GM23338 (cell line): Measurements from ENCODE around the gene SPAG16. TPM values are rescaled to one million over a fixed set of nuclear protein-coding genes. Genes with fewer than 3 reads are reported as not detected.

Experiments
- ATAC-seq: fragments of 200-7000 bp; cut with Tn5 transposase; 3 replicates; pipeline ENCODE4 v1.9.1; 2020
- DNase-seq: peaks from one replicate; pipeline ENCODE4 v3.0.0-alpha.2; 2015; ENCODE audit warnings: low spot score
- H2AFZ ChIP-seq: fragments of 200-600 bp; sonication (generic); 2 replicates; pipeline ENCODE4 v1.8.0; 2016; ENCODE audit warnings: antibody characterized with exemption, mild to moderate bottlenecking, moderate library complexity
- H3F3A ChIP-seq: fragments of 200-600 bp; sonication (generic); replicated peaks from 2 replicates; pipeline ENCODE4 v1.8.0; 2017; ENCODE audit warnings: antibody characterized with exemption, mixed run types, low read depth
- H3K27ac ChIP-seq: fragments of 200-600 bp; sonication (generic); 2 replicates; pipeline ENCODE4 v1.6.1; 2016; ENCODE audit warnings: low read depth
- H3K27me3 ChIP-seq: fragments of 200-600 bp; sonication (generic); 2 replicates; pipeline ENCODE4 v1.8.0; 2016; ENCODE audit warnings: mild to moderate bottlenecking, mixed run types, moderate library complexity; ENCODE audit not compliant: insufficient read depth
- H3K36me3 ChIP-seq: fragments of 200-600 bp; sonication (generic); 2 replicates; pipeline ENCODE4 v1.8.0; 2016; ENCODE audit warnings: mild to moderate bottlenecking; ENCODE audit not compliant: insufficient read depth
- H3K4me1 ChIP-seq: fragments of 200-600 bp; sonication (generic); 2 replicates; pipeline ENCODE4 v1.8.0; 2016; ENCODE audit warnings: mild to moderate bottlenecking, moderate library complexity; ENCODE audit not compliant: insufficient read depth
- H3K4me2 ChIP-seq: fragments of 200-600 bp; sonication (generic); 2 replicates; pipeline ENCODE4 v1.7.1; 2017; ENCODE audit warnings: mixed run types
- H3K4me3 ChIP-seq: fragments of 200-600 bp; sonication (generic); 2 replicates; pipeline ENCODE4 v1.6.1; 2016; ENCODE audit warnings: mixed run types
- H3K79me2 ChIP-seq: fragments of 200-600 bp; sonication (generic); replicated peaks from 2 replicates; pipeline ENCODE4 v1.8.0; 2017; ENCODE audit warnings: mild to moderate bottlenecking; ENCODE audit not compliant: insufficient read depth
- H3K9me2 ChIP-seq: fragments of 200-600 bp; sonication (generic); 2 replicates; pipeline ENCODE4 v1.8.0; 2017; ENCODE audit not compliant: insufficient read depth
- H4K20me1 ChIP-seq: fragments of 200-600 bp; sonication (generic); replicated peaks from 2 replicates; pipeline ENCODE4 v1.8.0; 2017; ENCODE audit warnings: mild to moderate bottlenecking; ENCODE audit not compliant: insufficient read depth
- H3K27ac Mint-ChIP-seq: 2 replicates; pipeline ENCODE4 v1.8.0; 2020; ENCODE audit warnings: inconsistent platforms, mild to moderate bottlenecking, moderate library complexity, mixed read lengths
- H3K27me3 Mint-ChIP-seq: 3 replicates; pipeline ENCODE4 v1.8.0; 2022; ENCODE audit warnings: low read depth, mild to moderate bottlenecking, moderate library complexity, mixed read lengths, inconsistent platforms; ENCODE audit not compliant: insufficient read depth, poor library complexity
- H3K36me3 Mint-ChIP-seq: 3 replicates; pipeline ENCODE4 v1.8.0; 2021; ENCODE audit warnings: low read depth, mild to moderate bottlenecking, inconsistent platforms, moderate library complexity, mixed read lengths
- H3K4me1 Mint-ChIP-seq: 3 replicates; pipeline ENCODE4 v1.8.0; 2020; ENCODE audit warnings: mild to moderate bottlenecking, inconsistent platforms, mixed read lengths
- H3K4me3 Mint-ChIP-seq: 3 replicates; pipeline ENCODE4 v1.8.0; 2021; ENCODE audit warnings: moderate library complexity, mild to moderate bottlenecking, inconsistent platforms, mixed read lengths
- H3K9me3 Mint-ChIP-seq: 3 replicates; pipeline ENCODE4 v1.8.0; 2020; ENCODE audit warnings: moderate library complexity, mild to moderate bottlenecking, inconsistent platforms, mixed read lengths
- CREB1 ChIP-seq: fragments of 250-450 bp; sonication (Bioruptor Pico); IDR thresholded peaks from 2 replicates; pipeline ENCODE4 v1.5.0; 2020; ENCODE audit warnings: low read depth, mild to moderate bottlenecking, moderate library complexity
- EZH2 ChIP-seq: fragments of 200-600 bp; sonication (generic); IDR thresholded peaks from one replicate; pipeline ENCODE4 v1.8.0; 2017; ENCODE audit warnings: antibody characterized with exemption, mild to moderate bottlenecking, low read depth; ENCODE audit not compliant: unreplicated experiment
- EZH2phosphoT487 ChIP-seq: fragments of 200-600 bp; sonication (generic); IDR thresholded peaks from one replicate; pipeline ENCODE4 v1.8.1; 2018; ENCODE audit warnings: antibody characterized with exemption; ENCODE audit not compliant: unreplicated experiment
- JUNB ChIP-seq: IDR thresholded peaks from one replicate; pipeline ENCODE4 v1.6.1; 2016; ENCODE audit warnings: antibody characterized with exemption; ENCODE audit not compliant: unreplicated experiment
- NANOG ChIP-seq: IDR thresholded peaks from 2 replicates; pipeline ENCODE4 v1.6.1; 2016; ENCODE audit warnings: antibody characterized with exemption, borderline replicate concordance
- POLR2AphosphoS5 ChIP-seq: IDR thresholded peaks from 2 replicates; pipeline ENCODE4 v1.6.1; 2016; ENCODE audit warnings: antibody characterized with exemption, low read depth
- REST ChIP-seq: IDR thresholded peaks from one replicate; pipeline ENCODE4 v1.6.1; 2018; ENCODE audit warnings: antibody characterized with exemption; ENCODE audit not compliant: unreplicated experiment
- STAT1 ChIP-seq: IDR thresholded peaks from one replicate; pipeline ENCODE4 v1.6.1; 2016; ENCODE audit warnings: antibody characterized with exemption; ENCODE audit not compliant: unreplicated experiment
- ZNF114 ChIP-seq: fragments of 250-450 bp; sonication (Bioruptor Pico); IDR thresholded peaks from 2 replicates; pipeline ENCODE4 v1.5.0; 2020; ENCODE audit warnings: mild to moderate bottlenecking, moderate library complexity
- ZNF331 ChIP-seq: fragments of 250-450 bp; sonication (Bioruptor Pico); IDR thresholded peaks from 2 replicates; pipeline ENCODE4 v1.5.0; 2020; ENCODE audit warnings: low read depth, mild to moderate bottlenecking, moderate library complexity
- ZNF462 ChIP-seq: fragments of 250-450 bp; sonication (Bioruptor Pico); IDR thresholded peaks from 2 replicates; pipeline ENCODE4 v1.5.0; 2020; ENCODE audit warnings: mild to moderate bottlenecking, moderate library complexity
- polyA plus RNA-seq: library from polyadenylated mRNA; unstranded; fragments of >200 nt; fragmentation: Nextera tagmentation; extraction: Ambion mirVana; gene quantifications from 2 replicates; pipeline ENCODE4 v1.2.1, GENCODE V29; 2016
- total RNA-seq: library from RNA; depleted of rRNA; stranded (reverse); fragments of >200 nt; shearing (Covaris generic); gene quantifications from 2 replicates; pipeline ENCODE4 v1.2.3, GENCODE V29; 2014
- TF ChIP-seq, protein P1 (sequence below), 2 experiments: fragments of 200-600 bp in 1 of 2; sonication (generic) in 1 of 2; conservative IDR thresholded peaks; 2 replicates each; pipeline versions ENCODE4 v1.5.1 to v1.6.1; 2016 to 2017; ENCODE audit warnings: antibody characterized with exemption in 2 of 2, low read depth in 2 of 2, mild to moderate bottlenecking in 2 of 2, moderate library complexity in 1 of 2
- TF ChIP-seq, protein P2 (sequence below): IDR thresholded peaks from 2 replicates; pipeline ENCODE4 v1.6.1; 2016; ENCODE audit warnings: antibody characterized with exemption

SPAG16 gene
- total and polyA plus RNA-seq, 2 experiments from 2014 or later, result 19.7 to 47.8 TPM

DNA sequence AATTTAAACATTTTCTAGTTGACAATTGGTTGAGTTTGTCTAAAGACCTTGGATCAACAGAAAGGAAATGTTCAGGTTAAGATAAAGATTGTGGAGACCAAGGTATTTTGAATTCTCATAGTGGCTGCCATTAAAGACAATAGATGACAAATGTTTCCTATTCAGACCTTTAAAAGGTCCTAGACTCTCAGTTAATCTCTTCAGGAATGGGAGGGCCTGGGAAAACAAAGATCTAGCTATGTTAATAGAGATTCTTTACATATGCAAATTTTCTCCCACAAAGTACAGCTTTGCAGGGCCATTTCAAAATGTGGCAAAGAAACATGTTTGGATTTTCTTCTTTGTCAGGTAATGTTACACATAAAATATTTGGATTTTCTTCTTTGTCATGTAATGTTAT lies 403.9 kb downstream of the SPAG16 start:
- Histone ChIP-seq H3K27ac (peak overlapping the region; percentile 97), H3K4me3 (no peak overlapping the region), H3K9me2 (peaks cover 7% of the 10 kb centered on the region; the same call in 1 of the 2 replicates), H3K4me2 (no peak overlapping the region), H4K20me1 (no peaks in the 10 kb centered on the region), H2AFZ (no peak overlapping the region), H3K27me3 (no peaks in the 10 kb centered on the region), H3K79me2 (no peaks in the 10 kb centered on the region), H3K36me3 (no peaks in the 10 kb centered on the region), H3K4me1 (0 out of 2 replicates have a peak, but pooled peaks cover 10% of the 10 kb centered on the region), H3F3A (no peaks in the 10 kb centered on the region)
- Mint-ChIP-seq H3K4me3 (no peak overlapping the region), H3K9me3 (peaks cover 34% of the 10 kb centered on the region), H3K4me1 (peaks cover 22% of the 10 kb centered on the region), H3K27me3 (peaks cover 3% of the 10 kb centered on the region), H3K36me3 (peaks cover 59% of the 10 kb centered on the region), H3K27ac (peak overlapping the region; percentile 96)
- 0 out of 2 replicates have a peak, but pooled peaks have one; percentile 11 for TF ChIP-seq CREB1
- TF ChIP-seq, protein P1, sequence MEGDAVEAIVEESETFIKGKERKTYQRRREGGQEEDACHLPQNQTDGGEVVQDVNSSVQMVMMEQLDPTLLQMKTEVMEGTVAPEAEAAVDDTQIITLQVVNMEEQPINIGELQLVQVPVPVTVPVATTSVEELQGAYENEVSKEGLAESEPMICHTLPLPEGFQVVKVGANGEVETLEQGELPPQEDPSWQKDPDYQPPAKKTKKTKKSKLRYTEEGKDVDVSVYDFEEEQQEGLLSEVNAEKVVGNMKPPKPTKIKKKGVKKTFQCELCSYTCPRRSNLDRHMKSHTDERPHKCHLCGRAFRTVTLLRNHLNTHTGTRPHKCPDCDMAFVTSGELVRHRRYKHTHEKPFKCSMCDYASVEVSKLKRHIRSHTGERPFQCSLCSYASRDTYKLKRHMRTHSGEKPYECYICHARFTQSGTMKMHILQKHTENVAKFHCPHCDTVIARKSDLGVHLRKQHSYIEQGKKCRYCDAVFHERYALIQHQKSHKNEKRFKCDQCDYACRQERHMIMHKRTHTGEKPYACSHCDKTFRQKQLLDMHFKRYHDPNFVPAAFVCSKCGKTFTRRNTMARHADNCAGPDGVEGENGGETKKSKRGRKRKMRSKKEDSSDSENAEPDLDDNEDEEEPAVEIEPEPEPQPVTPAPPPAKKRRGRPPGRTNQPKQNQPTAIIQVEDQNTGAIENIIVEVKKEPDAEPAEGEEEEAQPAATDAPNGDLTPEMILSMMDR (conservative IDR thresholded peaks at IDR 0.05; ENCODE audit: low read depth in 2 of 2), result no peak
- no peak for TF ChIP-seq ZNF331 (CRISPR knock-in tag)
- TF ChIP-seq ZNF114, result no peak
- TF ChIP-seq POLR2AphosphoS5, result no peak
- TF ChIP-seq EZH2phosphoT487, result no peak
- TF ChIP-seq NANOG, result peak; percentile 98
- TF ChIP-seq, protein P2, sequence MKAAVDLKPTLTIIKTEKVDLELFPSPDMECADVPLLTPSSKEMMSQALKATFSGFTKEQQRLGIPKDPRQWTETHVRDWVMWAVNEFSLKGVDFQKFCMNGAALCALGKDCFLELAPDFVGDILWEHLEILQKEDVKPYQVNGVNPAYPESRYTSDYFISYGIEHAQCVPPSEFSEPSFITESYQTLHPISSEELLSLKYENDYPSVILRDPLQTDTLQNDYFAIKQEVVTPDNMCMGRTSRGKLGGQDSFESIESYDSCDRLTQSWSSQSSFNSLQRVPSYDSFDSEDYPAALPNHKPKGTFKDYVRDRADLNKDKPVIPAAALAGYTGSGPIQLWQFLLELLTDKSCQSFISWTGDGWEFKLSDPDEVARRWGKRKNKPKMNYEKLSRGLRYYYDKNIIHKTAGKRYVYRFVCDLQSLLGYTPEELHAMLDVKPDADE, result no peak
- TF ChIP-seq ZNF462 (CRISPR knock-in tag), result peak; percentile 77; the same call in 1 of the 2 replicates
- TF ChIP-seq REST, result no peak
- TF ChIP-seq JUNB, result no peak
- TF ChIP-seq STAT1, result no peak
- TF ChIP-seq EZH2, result no peak
- peak; percentile 84 for DNase-seq
- peak; percentile 57; the same call in 2 of the 3 replicates for ATAC-seq
